Left kidney (tissue), 2 donors: Measurements from ENCODE around the gene CRYGN. TPM values are rescaled to one million over a fixed set of nuclear protein-coding genes. Genes with fewer than 3 reads are reported as not detected.

Experiments
- DNase-seq: peaks from one replicate; pipeline ENCODE4 v3.0.0-alpha.2; 2013
- polyA plus RNA-seq: library from polyadenylated mRNA; unstranded; fragments of 120-200 nt; gene quantifications from one replicate; pipeline ENCODE4 v1.2.1, GENCODE V29; 2013; ENCODE audit not compliant: insufficient read length

Gene CRYGN
- polyA plus RNA-seq, 1 donor = 4.4 TPM

- no peak for DNase-seq
Measured at GRCh38 chr7:151438864-151439601, 908 bp downstream of the CRYGN start.

- DNase-seq = no peak
Measured at GRCh38 chr7:151437866-151438516, 1.9 kb downstream of the CRYGN start.

GRCh38 chr7:151437159-151437553 lies 2.8 kb downstream of the CRYGN start:
- no peak for DNase-seq

GRCh38 chr7:151436446-151437158 lies 3.3 kb downstream of the CRYGN start:
- no peak for DNase-seq

GRCh38 chr7:151435971-151436370 lies 4.0 kb downstream of the CRYGN start:
- no peak for DNase-seq

GRCh38 chr7:151435103-151435916 lies 4.6 kb downstream of the CRYGN start:
- no peak for DNase-seq

- no peak for DNase-seq
Measured at GRCh38 chr7:151434549-151434948, 5.4 kb downstream of the CRYGN start.

GRCh38 chr7:151433721-151434400 lies 6.1 kb downstream of the CRYGN start:
- no peak for DNase-seq

GRCh38 chr7:151432658-151433521 lies 7.1 kb downstream of the CRYGN start:
- DNase-seq = no peak

- no peak for DNase-seq
Measured at GRCh38 chr7:151431768-151432311, 8.1 kb downstream of the CRYGN start.

GRCh38 chr7:151431281-151431767 lies 8.6 kb downstream of the CRYGN start:
- no peak for DNase-seq

- no peak for DNase-seq
Measured at GRCh38 chr7:151430391-151431205, 9.3 kb downstream of the CRYGN start.

- DNase-seq = no peak
Measured at GRCh38 chr7:151429560-151430331, 10.2 kb downstream of the CRYGN start.

GRCh38 chr7:151429237-151429559 lies 10.7 kb downstream of the CRYGN start:
- no peak for DNase-seq

- DNase-seq = peak; percentile 89
Measured at GRCh38 chr7:151428378-151429236, 11.3 kb downstream of the CRYGN start.

GRCh38 chr7:151427705-151428377 lies 12.1 kb downstream of the CRYGN start:
- no peak for DNase-seq
